HG02981 (cell line): ENCODE measurements around the gene RALGAPA2.

ENCODE experiments used
- ATAC-seq: cut with Tn5 transposase; IDR thresholded peaks from one replicate; pipeline ENCODE4 v1.9.1; 2021; ENCODE audit warnings: mild to moderate bottlenecking, moderate library complexity; ENCODE audit not compliant: unreplicated experiment

The RALGAPA2 gene

GRCh38 chr20:20446425-20447015 is 265.9 kb downstream of the RALGAPA2 start:
- no peak for ATAC-seq

DNA sequence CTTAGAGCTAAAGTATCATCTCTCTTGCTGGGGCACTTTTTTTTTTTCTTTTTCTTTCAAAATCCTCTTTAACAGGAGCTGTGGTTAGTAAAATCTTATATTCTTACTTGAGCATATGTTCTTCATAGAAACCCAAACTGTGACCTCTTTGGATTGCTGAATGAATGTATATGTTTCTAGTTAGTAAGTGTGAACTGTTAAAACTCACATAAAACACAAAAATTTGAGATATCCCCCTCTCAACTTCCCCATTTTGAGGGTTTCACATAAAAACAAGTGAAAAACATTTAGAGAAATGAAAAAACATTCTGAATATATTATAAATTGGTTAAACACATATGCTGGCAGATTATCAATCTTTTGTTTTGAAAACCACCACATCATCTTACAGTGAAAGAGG is 266.4 kb downstream of the RALGAPA2 start:
- no peak for ATAC-seq

- no peak for ATAC-seq
Observed at GRCh38 chr20:20443504-20443903, 268.9 kb downstream of the RALGAPA2 start.

DNA sequence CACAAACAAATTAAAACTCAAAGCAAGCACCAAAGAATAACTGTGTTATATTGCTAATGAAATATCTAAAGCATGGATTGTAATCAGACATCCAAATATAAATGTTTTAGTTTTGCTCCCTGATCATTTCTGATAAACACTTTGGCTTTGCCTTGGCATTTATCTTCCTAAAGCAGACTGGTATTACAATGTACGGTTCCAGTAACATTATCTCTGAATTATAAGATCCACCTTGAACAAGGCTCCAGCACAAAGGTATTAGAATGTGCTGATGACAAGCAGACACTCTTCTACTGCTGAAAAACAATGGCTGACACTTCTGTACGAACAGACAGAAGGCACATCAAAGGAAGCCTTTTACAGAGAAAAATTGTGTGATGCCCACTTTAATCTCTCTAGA is 270.0 kb downstream of the RALGAPA2 start:
- no peak for ATAC-seq

GRCh38 chr20:20440886-20441658 is 271.4 kb downstream of the RALGAPA2 start:
- ATAC-seq = no peak

DNA sequence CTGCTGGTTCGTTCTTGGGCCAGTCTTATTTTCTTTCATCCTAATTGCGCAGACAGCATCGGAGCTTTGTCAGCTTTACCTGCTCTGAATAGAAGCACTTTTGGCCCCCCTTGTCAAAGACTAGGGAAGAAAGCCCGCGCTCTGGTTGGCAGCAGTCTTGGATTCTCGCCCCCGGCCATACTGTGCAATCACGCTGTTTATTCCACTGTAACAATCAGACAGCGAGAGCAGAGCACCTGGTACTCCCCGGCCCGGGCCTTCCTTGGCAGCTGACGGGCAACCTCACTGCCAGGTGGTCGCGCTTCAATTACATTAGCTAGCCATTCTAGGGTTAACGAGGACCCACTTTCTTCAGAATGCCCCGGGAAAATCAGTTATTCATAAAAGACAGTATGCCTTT is 272.0 kb downstream of the RALGAPA2 start:
- ATAC-seq = no peak

DNA sequence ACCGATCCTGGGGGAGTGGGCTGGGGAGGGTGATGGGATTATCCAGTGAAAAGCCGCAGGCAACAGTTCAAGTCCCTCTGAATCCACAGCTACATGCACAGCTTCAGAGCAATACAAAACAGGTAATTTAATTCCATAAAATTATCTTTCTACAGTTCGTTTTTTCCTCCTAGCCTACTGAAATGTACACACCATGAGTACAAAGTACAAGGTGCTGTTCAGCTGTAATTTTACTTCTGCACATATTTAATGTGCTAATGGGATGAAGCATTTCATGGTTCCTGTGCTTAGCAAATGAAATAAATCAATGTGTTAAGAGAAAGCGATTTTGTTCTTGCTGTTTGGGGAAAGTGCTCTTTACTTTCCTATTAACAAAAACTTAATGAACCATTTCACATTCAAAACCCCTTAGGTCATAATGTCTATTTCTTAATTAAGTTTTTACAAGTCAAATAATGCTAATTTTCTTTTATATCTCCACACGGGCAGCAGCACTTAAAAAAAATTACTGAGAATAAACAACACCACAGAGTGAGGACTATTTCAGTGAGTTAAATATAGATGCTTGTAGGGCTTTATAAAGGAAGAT is 272.7 kb downstream of the RALGAPA2 start:
- ATAC-seq = no peak

- ATAC-seq = no peak
Observed at GRCh38 chr20:20437314-20437713, 275.1 kb downstream of the RALGAPA2 start.

DNA sequence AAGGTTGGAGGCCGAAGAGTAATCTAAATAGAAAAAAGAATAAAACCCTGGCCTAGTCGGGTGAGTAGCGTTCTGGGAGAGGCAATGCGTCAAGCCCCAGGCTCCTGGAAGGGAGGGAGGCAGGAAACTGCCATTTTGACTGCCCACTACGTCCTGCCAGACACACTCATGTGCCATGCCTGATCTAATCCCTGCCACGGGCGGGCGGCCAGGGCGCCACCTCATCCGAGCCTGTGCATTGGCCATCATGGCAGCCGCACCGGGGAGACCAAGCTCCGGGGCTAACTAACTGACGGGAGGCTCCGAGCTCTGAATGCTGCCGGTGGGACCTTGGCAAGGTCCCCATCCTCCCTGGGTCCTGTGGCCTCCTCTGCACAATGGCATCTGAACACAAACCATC is 275.8 kb downstream of the RALGAPA2 start:
- no peak for ATAC-seq

DNA sequence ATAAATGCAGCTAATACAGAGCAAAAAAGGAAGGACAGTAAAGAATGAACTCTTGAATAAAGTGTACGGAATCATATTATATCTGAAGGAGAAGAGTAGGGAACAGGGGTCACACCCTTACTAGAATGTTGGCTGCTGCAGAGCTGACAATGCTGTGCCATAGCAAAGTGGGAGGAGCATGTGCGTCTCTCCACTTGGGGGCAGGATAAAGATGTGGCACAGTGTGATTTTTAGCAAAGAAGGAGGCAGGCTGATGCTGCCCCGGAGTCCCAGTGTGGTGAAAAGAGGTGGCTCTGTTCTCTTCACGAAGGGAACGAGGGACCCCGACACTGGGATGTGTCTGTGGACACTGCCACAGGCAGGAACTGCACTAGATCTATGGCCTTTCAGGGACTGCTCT is 277.0 kb downstream of the RALGAPA2 start:
- no peak for ATAC-seq

GRCh38 chr20:20432618-20433286 is 279.7 kb downstream of the RALGAPA2 start:
- ATAC-seq = no peak

- ATAC-seq = no peak
Observed at GRCh38 chr20:20430066-20430465, 282.4 kb downstream of the RALGAPA2 start.

DNA sequence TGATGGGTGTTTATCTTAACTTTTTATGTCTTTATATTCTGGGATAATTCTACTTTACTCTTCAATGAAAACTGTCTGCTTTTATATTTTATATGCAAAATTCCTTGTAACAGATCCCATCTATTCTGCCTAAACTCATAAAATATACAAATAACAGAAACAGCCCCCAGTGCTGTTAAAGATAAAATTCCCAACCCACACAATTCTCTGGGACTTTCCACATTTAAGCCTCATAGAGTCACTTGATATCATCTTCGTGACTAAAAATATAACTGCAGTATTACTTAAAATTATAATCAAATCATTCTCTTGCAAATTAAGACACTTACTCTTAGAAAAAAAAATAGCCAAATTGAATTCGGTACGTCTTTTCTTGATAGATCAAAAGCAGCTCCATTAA is 284.4 kb downstream of the RALGAPA2 start:
- ATAC-seq = no peak

- no peak for ATAC-seq
Observed at GRCh38 chr20:20427227-20427864, 285.1 kb downstream of the RALGAPA2 start.

DNA sequence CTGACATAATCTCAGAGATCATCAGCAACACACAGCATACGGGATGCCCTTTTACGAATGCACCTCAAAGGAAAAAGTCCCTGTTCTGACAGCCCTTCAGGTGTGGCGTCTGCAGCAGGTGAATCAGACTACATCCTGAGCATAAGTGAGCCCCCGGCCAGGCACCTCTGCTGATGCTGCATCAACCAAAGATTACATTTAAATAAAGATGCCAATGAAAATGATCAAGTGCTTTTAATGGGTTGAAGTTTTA is 285.9 kb downstream of the RALGAPA2 start:
- no peak for ATAC-seq

GRCh38 chr20:20425823-20426654 is 286.4 kb downstream of the RALGAPA2 start:
- no peak for ATAC-seq

DNA sequence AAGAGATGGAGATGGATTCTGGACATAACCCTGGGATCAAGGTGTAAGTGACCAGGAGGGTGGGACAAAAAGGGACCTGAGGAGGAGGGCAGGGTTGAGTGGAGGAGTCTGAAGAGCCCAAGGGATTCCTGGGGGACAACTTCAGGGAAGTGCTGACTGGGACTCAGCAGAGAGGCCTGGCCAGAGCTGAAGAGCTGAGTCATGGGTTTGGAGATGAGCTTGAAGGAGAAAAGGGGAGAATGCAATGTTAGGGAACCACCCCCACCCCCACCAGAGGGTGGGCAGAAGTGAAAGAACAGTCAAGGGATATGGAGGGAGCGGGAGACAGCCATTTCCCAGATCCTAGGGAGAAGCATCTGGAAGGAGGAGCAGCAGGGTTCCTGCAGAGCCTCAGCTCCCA is 289.3 kb downstream of the RALGAPA2 start:
- no peak for ATAC-seq

DNA sequence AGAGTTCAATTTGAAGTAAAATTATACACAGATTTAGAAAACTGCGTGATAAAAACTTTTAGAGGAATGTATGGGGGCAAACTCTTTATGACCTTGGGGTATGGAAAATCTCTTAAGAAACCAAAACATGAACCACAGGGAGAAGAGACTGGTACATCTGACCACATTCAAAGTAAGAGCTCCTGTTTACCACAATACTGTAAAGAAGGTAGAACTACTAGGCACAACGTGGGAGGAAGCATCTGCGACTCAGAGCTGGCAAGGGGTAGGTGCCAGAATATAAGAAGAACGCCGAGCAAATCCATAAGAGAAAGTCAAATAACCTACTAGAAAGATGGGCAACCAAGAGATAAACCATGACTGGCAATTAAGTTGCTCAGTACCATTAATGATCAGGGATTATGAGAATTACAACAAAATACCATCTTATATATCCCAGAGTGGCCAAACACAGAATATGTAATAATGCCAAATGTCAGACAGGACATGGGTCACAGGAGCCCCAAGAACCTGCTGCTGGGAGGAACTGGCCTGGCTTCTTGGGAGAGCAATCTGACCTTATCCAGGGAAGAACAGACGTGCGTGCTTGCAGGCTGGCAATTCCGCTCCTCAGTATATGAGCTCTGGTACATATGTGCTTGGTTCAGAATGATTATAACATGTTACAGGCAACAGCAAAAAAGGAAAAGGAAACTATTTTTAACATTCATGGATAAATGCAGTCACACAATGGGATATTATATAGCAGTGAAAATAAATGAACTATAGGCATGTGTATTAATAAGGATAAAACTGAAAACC is 294.4 kb downstream of the RALGAPA2 start:
- no peak for ATAC-seq

GRCh38 chr20:20415321-20415720 is 297.1 kb downstream of the RALGAPA2 start:
- ATAC-seq = no peak

DNA sequence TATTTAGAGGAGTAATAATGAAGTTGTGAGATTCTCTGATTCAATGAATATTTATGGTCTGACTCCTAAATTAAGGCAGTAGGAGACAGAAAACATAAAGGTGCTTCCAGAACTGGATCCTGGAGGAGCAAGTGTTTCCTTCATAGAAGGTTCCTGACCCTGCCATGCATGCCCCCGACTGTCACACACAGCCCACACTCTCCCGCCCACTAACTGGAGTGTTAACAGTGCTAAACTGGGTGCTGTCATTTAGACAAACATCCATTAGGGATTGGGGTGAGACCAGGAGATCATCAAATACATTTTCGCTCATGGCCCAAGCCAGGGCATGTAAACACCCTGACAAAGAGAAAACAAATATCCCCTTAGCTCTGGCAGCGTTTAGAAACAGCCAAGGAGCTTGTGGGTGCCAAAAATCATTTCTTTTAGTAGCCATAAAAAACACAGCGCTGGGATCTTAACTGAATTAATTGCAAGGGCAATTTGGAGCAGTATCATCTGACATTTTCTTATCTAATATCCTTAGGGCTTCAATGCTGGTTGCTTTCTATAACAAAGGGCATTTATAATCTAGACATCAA is 297.7 kb downstream of the RALGAPA2 start:
- ATAC-seq = no peak
